RCC 7860 (cell line): ENCODE measurements around the gene KRT76.
"Not testable (repeated sequence)": the region's sequence is repeated elsewhere in the genome, so short reads cannot be mapped to it uniquely, and the experiment has no call there.

ENCODE experiments used
- DNase-seq: peaks from one replicate; pipeline ENCODE4 v3.0.0-alpha.2; 2015; ENCODE audit warnings: low spot score
- FAIRE-seq: peaks from 2 replicates; lab custom pipeline; 2012; peaks lifted over from hg19 to GRCh38; lab: Jason Lieb, UNC

KRT76 gene

DNA sequence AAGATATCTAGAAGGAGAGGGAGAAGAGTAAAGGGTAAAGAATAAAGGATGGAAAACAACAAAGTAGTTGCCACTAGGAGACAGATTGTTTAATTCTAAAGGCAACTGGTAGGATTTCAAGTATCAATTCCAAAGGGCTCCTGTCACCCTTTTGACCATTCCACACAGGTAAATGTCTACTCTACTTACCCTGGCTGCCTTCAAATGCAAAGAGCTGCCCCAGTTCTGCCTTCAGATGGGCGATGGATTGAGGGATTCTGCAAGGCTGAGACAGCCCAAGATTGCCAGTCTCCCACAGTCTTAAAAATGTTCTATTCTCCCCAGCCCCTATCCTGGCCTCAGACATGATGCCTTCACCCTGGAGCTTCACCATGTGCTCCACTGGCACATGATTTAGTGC is 11.4 kb downstream of the KRT76 start:
- no peak for DNase-seq
- no peak for FAIRE-seq

DNA sequence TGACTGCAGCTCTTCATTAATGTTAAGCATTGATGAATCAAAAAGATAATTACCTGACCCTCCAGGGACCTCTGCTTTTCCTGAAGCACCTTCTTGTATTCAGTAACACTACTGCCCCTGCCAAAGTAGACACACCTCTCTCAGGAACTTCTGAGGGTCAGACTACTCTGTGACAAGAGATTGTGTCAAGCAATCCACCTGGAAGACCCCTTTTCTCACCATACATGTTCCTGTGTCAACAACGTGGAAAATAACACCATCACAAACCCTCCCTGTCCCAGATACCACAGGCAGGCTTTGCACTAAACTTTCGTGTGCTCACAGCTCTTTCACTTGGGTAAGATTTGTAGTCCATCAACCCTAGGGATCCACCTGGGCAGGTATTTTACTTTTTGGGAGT is 13.2 kb downstream of the KRT76 start:
- no peak for FAIRE-seq

DNA sequence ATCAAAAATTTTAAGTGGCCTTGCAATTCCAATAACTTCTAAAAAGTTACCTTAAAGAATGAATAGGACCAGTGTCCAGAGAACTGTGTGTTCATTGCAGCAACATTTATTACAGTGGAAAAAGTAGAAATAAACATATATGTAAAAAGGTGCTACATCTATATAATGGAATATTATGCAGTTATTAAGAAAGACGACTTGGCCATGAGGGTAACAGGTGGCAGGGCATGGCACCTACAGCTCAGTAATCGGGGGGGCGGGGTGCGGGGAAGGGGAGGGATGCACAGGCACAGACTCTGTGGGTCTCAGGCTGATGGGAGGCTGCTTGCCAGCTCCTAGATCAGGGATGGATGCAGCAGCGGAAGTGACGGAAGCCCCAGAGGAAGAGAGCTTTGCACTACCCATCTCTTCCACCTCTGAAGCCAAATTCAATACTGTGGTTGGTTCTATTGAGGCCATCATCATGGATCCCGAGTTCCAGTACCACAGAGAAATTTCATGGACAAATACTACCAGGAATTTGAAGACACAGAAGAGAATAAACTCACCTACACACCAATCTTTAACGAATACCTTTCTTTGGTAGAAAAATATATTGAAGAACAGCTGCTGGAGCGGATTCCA is 14.0 kb downstream of the KRT76 start:
- FAIRE-seq: no peak
- DNase-seq: no peak

More for the DNA sequence above, 13.2 kb downstream of the KRT76 start:
- DNase-seq: no peak

DNA sequence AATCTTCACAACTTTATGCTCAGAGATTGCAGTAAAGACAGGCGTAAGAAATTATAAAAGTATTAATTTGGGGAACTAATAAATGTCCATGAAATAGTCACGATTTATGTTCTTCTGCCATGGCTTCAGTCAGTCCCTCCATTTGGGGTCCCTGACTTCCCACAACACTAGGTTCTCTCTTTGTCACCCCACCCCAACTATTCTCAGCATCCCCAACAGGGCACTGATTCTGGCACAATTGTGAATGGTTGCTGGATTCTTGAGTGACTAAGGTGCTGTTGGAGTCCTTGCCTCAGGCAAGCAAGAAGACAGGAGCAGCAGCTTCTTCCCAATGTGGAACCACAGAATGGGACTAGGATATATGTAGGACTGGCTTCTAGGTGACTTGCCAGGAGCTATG is 15.3 kb downstream of the KRT76 start:
- DNase-seq: no peak
- no peak for FAIRE-seq

DNA sequence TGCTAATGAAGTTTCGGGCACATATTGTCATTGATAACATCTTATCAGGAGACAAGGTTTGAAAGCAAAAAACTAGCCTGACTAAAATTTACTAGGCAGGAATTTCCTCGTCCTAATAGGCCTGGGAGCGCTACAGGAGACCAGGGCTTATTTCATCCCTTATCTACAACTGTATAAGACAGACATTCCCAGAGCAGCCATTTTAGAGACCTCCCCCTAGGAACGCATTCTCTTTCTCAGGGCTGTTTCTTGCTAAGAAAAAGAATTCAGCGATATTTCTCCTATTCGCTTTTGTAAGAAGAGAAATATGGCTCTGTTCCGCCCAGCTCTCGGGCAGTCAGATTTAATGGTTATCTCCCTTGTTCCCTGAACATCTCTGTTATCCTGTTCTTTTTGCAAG is 15.9 kb downstream of the KRT76 start:
- DNase-seq, FAIRE-seq: not testable (repeated sequence)

DNA sequence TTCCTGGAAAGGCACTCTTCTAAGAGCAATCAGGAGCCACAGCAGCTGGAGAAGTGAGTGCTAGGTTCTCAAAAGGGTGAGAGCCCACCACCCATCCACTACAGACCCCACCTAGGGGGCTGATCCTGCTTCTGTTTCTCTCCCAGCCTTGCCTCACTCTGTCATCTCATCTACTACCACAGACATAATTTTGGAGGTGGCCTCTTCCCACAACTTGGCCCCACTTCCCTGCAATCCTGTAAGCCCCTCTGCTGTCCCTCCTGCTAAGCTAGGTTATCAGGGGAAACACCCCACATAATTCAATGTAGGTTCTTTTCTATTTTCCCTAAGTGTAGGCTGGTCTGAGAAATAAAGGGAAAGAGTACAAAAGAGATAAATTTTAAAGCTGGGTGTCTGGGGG is 16.5 kb downstream of the KRT76 start:
- no peak for FAIRE-seq
- DNase-seq: no peak

DNA sequence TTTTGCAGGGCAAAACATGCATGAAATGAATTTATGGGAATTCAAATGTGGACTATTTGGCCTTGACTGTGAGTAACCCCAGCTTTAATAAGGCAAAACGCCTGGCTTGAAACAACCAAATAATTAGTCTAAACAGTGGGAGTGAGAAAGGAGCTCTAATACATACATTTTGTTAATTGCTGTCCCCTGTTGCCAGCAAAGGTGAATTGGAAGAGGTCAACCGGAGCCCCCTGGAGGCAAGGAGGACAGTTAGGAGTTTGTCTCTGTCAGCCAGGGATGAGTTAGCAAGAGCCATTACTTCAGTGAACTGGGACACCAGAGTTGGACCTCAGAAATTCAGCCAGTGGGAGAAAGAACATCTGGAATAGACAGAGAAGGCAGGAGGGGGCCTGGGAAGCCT is 17.4 kb downstream of the KRT76 start:
- DNase-seq: no peak
- FAIRE-seq: no peak

DNA sequence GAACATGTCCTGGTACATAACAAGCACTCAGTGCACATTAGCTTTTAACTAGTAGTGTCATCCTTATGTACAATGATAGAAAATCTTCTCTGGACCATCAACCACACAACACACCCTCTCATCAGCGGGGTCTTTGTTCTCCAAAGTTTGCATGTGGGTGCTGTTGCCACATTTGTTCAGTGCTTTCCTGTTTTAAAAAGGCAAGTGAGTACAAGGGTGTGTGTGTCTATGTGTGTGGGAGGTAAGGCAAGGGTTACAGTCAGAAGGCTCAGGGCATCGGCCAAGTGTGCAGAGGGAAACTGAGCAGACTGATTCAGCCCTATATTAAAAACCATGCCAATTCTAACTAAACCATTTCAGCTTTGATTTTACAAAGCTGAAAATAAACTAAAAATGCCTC is 17.9 kb downstream of the KRT76 start:
- no peak for DNase-seq
- FAIRE-seq: no peak

DNA sequence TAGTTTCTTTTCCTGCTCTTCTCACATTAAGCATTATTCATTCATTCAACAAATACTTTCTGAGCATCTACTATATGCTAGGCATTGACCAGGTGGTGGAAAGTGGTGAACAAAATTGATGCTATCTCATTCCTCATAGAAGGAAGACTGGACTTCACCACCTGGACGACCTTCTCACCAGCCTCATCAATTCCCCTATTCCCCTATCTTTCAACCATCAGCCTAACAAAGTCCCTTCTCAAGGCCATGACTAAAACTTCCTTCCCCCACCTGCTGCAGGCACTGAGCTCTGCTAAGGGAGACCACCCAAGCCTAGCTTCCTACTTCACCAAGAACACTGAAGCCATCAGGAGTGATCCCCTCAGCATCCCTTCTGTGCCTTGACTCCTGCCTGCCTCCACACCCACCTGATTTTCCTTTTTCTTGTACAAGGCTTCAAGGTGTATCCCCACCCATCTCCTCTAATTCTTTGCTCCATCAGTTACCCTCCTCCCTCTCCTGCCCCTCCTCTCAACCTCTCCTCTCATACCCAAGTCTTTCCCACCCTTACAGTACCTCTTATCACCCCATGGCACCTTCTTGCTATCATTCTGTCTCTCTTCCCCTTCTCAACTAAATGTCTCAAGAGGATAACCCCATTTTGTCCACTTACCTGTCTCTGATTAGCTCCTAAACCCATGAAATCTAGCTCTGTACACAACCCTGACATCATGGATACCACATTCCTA is 19.5 kb downstream of the KRT76 start:
- FAIRE-seq (no peak), DNase-seq (no peak)

DNA sequence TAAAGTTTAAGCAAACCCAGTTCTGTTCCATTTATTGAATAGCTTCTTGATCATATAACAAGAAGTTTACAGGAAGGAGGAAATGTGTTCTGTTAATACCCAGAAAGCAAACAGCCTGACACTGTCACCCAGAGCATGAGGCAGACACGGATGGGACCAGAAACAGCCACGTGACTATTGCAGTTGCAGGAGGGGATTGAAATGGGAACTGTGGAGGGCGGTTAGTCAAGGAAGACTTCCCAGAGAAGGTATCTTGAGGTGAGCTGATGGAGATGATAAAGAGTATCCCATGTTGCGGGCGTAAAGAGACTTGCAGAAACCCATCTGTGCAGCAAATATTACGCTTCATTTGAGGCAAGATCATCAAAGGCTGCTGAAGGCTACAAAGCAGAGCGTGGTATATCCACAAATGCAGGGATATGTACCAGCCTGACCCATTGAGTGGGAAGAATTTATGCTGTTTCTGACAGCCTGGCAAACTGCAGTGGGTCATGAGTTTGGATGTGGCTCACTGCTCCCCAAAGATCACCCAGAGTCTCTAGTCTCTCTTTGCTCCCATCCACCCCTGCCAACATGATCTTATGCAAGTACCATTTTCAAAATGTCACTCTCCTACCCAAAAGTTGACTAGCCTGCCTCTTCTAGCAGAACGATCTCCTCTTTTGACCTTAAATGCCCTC is 20.7 kb downstream of the KRT76 start:
- no peak for FAIRE-seq
- no peak for DNase-seq

DNA sequence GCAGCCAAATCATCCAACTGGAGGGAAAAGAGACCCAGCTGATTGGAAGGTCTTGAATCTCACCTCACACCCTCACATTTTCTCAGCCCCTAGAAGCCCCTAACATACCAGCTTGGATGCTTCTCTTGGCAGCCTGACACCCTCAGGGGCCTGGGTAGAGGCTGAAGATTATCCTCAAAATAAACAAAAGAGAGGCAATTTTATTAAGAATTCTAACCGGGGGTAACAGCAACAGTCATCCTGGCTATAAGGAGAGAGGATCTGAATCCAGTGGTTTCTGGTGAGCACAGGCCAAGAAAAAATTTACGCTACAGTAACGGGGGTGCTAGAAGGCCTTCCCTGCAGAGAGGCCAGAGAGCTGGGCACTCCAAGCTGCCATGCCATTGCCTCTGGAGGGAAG is 21.6 kb downstream of the KRT76 start:
- DNase-seq (no peak), FAIRE-seq (no peak)

DNA sequence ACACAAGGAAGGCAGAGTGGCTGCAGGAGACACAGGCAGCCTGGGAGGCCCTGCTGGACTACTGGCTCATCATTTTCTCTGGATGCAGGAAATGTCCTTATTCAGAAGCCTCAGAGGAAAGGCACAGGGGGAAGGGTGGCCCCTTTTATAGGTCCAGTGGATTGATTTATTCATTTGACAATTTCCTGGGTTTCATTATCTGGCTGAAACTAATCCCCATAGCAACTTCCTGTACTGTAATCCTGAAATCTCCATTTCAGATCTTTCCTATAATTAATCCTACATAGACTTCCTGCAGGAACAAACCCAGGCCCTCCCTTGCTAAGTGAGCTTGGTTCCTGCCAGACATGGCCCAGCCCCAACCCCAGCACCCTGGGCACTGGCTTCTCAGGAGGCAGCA is 23.0 kb downstream of the KRT76 start:
- FAIRE-seq: no peak
- no peak for DNase-seq

DNA sequence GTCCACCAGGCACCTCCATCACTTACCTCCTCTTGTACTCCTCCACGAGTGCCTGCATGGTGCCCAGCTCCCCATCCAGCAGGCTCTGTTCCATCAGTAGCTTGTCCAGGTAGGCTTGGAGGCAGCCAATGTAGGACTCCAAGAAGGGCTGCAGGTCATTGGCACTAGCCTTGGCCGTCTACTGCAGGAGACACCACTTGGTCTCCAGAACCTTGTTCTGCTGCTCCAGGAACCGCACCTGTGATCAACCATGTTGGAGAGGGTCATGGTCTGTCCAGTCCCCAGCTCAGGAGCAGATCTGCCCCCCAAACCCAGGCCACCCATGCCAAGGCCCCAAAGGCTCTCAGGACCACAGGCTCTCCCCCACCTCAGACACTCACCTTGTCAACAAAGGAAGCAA is 23.9 kb downstream of the KRT76 start:
- no peak for DNase-seq
- no peak for FAIRE-seq

DNA sequence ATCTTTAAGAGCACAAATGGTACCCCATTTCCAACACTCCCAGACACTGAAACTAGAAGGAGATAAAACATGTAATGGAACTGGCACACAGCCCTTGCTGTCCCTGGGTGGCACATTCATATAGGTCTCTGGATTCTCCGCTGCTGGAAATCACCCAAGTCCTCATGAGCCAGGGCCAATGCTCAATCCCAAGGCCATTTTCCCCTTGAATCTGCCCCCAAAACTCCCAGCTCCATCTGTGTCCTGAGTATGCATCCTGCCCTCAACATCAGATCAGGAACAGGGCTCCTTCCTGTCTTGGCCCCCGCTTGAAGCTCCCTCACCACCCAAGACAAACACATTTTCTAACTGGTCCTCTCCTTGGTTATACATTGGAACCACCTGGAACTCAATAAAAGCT is 24.6 kb downstream of the KRT76 start:
- FAIRE-seq (no peak), DNase-seq (no peak)

DNA sequence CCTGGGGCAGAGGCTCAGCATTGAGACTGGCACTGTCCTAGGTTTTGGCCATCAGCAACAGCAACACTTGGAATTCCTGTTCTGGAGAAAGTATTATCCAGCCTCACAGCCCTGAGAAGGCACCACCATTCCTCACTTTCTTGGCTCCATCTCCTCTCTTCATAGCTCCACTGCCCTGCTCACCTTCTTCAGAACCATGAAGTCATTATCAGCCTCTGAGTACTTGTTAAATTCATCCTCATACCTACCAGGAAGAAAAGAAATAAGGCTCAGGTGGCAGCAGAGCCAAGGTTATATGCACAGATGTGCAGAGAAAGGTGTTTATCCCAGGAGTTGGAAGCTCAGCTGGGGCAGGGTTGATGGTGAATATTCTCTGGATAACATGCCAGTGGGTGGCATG is 25.4 kb downstream of the KRT76 start:
- FAIRE-seq (no peak), DNase-seq (no peak)

DNA sequence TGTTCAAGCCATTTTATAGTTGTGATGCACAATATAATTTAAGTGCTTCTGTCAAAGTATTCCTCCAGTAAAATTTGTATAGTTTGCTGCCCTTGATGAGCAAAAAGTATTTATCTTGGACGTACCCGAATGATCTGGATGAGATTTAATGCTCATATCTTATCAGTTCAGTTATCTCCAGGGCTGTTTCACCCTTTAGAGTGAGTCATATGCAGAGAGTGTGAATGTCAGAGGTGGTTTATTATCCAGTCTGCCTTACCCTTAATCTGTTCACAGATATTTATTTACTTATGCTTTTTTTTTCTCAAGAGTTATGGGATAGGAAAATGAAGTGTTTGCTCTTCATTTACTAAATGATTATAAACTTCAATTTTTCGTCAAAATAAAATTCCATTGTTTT is 26.6 kb downstream of the KRT76 start:
- not testable (repeated sequence) for DNase-seq, FAIRE-seq

DNA sequence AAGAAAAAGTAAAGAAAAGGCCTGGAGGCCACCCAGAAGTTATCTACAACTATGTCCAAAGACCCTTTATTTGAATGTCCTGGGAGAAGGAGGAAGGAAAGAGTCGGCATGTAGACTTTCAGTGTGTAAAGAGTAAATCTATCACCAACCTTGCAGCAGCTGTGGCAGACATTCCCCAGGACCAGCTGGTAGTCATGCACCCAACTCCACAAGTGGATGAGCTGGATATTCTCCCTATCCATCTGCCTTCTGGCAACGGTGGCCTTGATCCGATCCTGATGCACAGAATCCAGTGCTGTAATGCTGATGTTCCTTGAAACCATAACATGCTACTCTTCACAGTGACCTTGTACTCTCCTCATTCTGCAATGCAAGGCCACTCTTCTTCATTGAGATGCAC is 27.3 kb downstream of the KRT76 start:
- DNase-seq (no peak), FAIRE-seq (no peak)

DNA sequence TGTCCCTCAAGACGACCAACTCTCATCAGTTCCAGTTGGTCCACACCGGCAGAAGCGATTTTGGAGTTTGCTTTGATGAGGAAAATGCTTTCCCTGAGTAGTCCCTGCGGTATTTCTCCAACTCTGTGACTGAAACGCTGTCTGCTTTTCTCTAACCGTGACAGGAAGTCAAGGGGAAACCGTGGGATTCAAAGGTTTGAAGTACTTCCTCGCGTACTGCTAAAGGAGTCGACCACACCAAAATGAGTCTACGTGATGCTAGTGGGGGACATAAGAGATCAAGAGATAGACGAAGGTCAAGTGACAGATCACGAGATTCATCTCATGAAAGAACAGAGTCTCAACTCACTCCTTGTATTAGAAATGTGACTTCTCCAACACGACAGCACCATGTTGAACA is 28.6 kb downstream of the KRT76 start:
- FAIRE-seq (no peak), DNase-seq (no peak)

DNA sequence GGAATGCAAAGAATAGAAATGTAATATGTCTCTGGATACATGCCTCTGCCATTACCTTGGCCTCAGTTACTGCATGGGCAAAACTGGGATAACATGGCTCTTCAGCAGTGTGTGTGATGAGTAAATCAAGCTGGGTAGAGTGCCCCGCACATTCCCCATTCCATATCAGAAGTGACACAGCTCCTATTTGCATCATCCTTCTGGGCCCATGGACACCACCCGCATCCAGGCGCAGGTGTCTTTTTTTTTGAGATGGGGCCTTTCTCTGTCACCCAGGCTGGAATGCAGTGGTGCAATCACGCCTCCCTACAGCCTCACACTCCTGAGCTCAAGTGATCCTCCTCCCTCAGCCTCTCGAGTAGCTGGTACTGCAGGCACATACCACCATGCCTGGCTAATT is 31.6 kb downstream of the KRT76 start:
- FAIRE-seq (no peak), DNase-seq (no peak)

DNA sequence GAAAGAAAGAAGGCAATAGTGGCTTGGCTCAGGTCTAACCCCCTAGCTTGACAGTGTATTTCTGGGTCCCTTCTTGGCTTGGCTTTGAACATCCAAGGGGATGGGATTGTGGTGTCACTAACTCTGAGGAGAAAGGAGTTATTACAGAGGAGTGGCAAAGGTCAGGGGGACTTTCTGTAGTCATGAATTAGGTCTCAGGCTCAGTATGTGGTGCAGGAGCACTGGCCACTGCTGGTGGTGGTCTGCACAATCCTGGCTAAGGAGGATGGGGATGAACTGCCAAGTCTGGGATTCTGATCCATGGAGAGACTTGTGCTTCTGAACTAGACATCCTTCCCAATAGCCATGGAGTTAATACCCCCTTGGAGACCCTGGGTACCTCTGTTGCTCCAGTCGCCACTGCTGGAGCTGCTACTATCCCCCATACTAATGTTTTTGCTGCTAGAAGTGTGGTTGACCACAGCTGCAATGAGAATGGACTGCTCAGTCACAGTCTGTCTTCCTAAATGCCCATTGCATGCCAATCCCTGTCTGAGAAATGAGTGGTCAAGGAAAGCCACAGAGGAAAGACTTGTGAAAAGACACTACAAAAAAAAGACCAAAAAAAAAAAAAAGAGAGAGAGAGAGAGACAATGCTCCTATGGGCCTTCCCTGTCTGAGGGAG is 32.5 kb downstream of the KRT76 start:
- FAIRE-seq (no peak), DNase-seq (no peak)

DNA sequence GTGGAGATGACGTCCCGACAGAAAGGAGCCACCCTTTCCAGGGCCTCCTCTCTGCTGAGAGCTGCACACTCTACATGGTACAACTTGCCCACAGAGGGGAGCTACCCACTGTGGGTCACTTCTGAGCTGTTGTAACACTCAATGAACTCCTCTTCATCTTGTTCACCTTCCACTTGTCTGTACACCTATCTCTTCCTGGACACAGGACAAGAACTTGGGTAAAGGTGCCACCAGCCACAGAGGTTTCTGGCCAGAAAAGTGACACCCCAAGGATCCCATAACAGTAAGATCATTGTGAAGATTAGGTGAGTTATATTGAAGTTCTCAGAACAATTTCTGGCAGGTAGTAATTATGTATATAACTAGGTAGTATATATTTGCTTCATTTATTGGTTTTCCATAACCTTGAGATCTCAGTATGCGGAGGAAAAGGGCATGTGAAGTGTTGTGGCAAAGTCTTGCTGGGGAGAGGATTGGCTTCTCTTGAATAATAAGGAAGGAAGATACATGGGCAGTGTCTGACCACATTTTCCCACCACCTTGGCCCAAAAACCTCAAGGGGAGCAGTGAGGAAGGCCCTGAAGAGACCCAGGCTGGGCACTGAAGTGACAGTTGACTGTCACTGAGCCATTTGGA is 34.2 kb downstream of the KRT76 start:
- DNase-seq (no peak), FAIRE-seq (no peak)
